GM12892 (cell line): Measurements from ENCODE around the gene RBM24.
"Not testable (repeated sequence)": the region's sequence is repeated elsewhere in the genome, so short reads cannot be mapped to it uniquely, and the experiment has no call there.

Experiments used
- DNase-seq: peaks from one replicate; pipeline ENCODE4 v3.0.0; 2011; ENCODE audit not compliant: insufficient read length
- FAIRE-seq: peaks from 2 replicates; lab custom pipeline; 2011; peaks lifted over from hg19 to GRCh38; lab: Jason Lieb, UNC
- POLR2A ChIP-seq: IDR thresholded peaks from 2 replicates; pipeline ENCODE4 v1.6.1; 2011; ENCODE audit warnings: low read depth, low read length, control low read depth
- POLR2AphosphoS5 ChIP-seq: IDR thresholded peaks from 2 replicates; pipeline ENCODE4 v1.6.1; 2011; ENCODE audit warnings: low read depth, low read length, control low read depth
- TAF1 ChIP-seq: IDR thresholded peaks from 2 replicates; pipeline ENCODE4 v1.6.1; 2011; ENCODE audit warnings: low read depth, mild to moderate bottlenecking, control low read depth, low read length, borderline replicate concordance

Gene RBM24

DNA sequence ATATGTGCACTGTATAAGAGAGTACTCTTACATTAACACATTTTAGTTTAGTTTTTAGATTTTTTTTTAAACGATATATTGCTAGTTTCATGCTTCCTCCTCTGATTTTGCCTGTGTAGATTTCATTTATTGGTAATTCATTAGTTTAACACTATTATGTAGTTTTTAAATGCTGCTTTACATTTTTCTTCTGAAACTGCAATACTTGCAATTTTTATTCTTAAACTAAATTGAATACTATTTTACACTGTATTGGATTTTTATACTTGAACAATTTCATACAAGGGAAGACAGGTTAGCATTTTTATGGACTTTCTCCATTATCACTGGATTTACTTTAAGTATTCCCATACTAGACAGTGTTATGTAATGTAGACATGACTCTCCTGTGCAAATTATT is 12.2 kb downstream of the RBM24 start:
- DNase-seq (no peak), FAIRE-seq (no peak)
- TF ChIP-seq POLR2AphosphoS5 (no peak), POLR2A (no peak), TAF1 (no peak)

DNA sequence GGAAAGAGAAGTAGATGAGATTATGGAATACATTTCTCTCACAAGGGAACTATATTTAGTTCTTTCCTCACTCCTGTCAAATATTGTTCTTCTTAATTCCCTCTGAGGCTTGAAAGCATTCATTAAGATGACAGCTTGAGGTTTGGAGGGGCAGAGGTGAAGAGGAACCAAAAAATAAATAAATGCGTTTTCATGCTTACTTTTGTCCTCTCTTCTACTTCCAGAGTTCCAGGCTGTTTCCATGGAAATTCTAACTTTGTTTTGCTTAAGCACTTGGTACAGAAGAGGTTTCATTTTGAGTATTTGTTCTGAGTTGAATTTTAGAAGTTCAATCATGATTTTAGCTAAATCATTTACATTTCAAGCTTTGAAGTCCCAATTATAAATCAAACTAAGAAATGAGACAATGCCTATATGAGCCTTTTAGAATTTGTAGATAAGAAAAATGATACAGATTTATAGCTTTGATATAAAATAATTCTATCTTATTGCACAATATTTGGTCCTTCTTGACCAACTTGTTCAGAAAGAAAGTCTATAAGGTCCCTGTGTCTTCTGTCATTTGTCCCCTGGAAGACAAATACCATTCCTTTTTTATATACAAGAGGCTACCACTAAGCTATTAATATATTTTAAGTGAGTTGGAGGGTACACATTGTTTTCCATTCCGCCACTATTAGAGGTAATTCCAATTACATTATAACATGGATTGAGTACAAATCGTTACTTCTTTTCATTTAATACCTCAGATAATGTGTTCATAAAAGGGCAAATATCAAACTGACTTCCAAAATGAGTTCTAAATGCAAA is 16.3 kb downstream of the RBM24 start:
- DNase-seq (no peak), FAIRE-seq (no peak)
- no peak for TF ChIP-seq TAF1
- TF ChIP-seq POLR2AphosphoS5: no peak
- TF ChIP-seq POLR2A: no peak

DNA sequence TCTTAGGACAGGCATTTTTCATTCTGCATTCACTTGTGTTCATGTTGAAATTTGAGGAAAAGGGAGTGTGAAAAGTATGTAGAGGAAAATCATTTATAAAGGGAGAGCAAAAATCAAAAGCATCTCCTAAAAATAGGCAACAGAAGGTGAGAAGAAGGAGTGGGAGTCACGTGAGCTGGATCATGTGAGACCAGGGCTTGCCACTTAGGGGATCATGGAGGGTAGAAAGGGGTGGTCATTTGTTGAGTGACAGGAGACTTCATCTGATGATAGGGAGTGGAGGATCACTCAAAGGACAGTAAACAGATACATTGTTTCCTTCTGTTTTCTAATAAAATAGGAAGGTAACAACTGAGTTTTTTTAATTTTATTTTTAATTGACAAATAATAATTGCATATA is 17.1 kb downstream of the RBM24 start:
- TF ChIP-seq POLR2AphosphoS5 (no peak), POLR2A (no peak), TAF1 (no peak)
- DNase-seq (no peak), FAIRE-seq (no peak)

DNA sequence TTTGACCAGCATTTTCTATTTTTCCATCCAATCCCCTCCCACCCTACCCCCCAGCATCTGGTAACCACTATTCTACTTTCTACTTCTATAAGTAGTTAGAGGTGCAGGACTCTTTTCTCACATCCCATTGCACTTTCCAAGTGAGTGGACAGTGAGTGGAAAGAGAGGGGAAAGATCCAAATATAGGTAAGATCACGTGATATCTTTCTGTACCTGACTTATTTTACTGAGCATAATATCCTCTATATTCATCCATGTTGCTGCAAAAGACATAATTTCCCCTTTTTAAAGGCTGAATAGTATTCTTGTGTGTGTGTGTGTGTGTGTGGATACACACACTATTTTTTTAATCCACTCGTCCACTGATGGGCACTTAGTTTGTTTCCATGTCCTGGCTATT is 18.1 kb downstream of the RBM24 start:
- no peak for FAIRE-seq
- TF ChIP-seq POLR2A (no peak), POLR2AphosphoS5 (no peak), TAF1 (no peak)
- DNase-seq: no peak

DNA sequence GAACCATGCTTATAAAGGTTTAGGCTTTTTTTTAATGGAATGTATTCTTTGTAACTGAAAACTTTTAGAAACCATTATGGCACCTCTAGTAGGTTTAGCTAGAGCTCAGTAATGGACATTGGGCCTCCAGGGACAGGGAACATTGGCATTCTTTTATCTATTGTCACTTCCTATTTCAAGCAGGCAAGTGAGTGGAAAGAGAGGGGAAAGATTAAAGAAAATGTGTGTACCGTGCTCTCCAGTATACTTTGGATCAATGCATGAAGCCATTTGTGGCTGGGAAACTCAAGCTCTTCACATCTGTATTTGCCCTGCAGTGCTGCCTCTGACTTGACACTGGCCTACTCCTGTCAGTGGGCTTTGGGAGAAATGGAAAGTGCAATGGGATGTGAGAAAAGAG is 18.6 kb downstream of the RBM24 start:
- DNase-seq (no peak), FAIRE-seq (no peak)
- TF ChIP-seq POLR2AphosphoS5: no peak

DNA sequence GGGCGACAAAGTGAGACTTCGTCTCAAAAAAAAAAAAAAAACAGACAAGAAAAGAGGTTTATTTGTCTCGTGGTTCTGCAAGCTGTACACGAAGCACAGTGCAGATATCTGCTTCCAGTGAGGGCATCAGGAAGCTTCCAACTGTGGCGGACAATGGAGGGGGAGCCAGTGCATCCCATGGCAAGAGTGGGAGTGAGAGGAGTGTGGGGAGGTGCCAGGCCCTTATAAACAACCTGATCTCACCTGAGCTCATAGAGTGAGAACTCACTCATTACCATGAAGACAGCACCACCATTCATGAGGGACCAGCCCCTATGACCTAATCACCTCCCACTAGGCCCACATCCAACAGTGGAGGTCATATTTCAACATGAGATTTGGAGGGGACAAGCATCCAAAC is 19.5 kb downstream of the RBM24 start:
- DNase-seq: no peak
- no peak for TF ChIP-seq TAF1
- TF ChIP-seq POLR2AphosphoS5: no peak
- TF ChIP-seq POLR2A: no peak
- FAIRE-seq: no peak

DNA sequence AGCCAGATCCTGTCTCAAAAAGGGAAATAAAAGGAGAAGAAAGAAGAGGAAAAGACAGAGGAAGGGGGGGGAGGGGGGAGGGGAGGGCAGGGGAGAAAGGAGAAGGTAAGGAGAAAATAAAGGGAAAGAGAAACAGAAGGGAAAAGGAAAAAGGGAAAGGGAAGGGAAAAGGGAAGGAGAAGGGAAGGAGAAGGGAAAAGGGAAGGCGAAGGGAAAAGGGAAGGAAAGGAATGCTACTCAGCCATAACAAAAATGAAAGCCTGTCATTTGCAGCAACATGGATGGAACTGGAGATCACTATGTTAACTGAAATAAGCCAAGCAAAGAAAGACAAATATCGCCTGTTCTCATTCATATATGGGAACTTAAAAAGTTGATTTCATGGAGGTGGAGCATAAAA is 22.3 kb downstream of the RBM24 start:
- no peak for FAIRE-seq
- DNase-seq: no peak
- TF ChIP-seq POLR2AphosphoS5 (no peak), TAF1 (no peak), POLR2A (no peak)

DNA sequence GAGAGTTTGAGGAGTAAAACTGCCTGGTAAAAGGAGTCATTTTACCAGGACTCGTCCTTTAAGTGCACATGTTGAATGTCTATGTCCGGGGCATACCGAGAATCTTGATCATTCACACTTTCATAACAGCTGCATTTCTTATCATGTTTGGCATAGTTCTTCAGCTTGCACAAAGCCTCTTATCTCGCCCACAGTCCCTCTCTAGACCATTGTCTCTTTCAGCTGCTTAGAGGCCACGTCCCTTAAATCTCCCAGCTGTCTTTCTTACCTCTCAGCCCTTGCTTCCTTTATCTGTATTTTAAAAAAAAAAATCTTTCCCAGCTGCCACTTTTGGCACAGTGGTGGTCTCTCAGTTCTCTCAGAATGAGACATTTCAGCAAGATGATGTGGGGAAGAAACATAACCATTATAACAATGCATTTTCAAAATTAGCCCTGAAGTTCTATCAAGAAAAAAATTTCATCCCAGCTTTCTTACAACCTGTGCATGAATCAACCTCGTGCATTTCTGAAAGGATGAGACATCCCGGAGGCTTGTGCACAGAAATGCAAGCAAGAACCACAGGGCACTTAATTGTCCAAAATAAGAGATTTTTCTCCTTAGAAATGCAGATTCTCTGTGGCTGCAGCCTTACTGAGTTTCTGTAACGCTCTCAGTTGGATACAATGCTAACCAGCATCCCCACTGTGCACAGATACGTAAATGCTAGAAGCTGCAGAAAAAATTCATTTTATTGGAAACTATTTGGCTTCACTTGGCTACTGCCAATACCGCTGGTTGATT is 24.2 kb downstream of the RBM24 start:
- FAIRE-seq (no peak), DNase-seq (no peak)
- TF ChIP-seq POLR2AphosphoS5 (no peak), POLR2A (no peak), TAF1 (no peak)

DNA sequence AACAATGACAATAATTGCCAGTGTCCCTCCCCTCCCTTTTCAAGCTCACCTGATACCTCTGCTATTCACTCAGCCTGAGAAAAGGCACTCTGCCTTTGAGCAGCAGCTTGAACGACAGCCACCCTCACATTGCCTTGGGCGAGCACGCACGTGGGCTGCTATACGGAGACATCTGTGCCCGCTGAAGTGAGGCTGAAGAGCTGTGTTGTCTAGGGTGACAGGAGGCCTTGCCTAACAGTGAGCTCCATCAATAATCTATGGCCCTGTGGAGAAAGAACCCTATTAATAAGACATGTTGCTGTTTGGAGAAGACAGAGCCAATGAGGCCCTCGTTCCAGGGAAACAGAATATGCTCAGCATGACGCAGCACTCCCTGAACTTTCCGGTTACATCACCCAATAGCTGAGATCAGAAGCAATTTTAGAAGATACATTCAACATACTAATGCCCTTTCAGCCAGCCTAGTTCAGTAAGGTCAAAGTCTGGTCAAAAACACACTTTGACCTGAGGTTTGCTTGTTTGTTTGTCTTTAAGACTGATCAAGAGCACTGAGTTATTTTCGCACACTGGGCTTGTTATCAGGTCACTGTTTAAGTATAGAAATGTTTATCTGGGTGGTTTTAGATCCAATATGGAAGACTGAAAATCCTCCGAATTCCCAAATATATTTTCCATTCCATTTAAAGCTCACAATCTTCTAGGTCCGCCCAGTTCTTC is 30.6 kb downstream of the RBM24 start:
- no peak for TF ChIP-seq POLR2AphosphoS5
- TF ChIP-seq POLR2A: no peak
- no peak for TF ChIP-seq TAF1
- FAIRE-seq (no peak), DNase-seq (no peak)

DNA sequence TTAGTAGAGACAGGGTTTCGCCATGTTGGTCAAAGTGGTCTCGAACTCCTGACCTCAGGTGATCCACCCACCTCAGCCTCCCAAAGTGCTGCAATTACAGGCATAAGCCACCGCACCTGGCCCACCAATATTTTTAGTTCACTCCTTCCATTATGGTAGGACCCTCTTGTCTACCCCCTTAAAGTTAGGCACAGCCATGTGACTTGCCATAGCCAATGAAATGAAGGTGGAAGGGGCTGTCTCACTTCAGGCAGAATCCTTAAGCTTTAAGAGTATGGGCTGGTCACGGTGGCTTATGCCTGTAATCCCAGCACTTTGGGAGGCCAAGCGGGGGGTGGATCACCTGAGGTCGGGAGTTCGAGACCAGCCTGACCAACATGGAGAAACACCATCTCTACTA is 32.1 kb downstream of the RBM24 start:
- not testable (repeated sequence) for DNase-seq, FAIRE-seq

DNA sequence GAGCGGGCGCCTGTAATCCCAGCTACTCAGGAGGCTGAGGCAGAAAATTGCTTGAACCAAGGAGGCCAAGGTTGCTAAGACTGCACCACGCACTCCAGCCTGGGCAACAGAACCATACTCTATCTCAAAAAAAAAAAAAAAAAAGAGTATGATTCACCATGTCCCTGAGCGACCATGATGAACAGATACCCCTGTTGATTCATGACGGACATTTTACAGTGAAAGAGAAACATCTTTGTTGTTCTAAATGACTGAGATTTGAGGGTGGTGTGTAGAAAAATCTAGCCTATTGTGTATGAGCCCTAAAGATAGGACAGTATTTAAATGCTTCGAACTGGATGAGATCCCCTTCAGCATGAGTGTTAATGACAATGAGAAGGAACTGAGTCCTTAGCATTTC is 32.8 kb downstream of the RBM24 start:
- no peak for TF ChIP-seq TAF1
- no peak for TF ChIP-seq POLR2AphosphoS5
- no peak for TF ChIP-seq POLR2A
- FAIRE-seq: no peak

DNA sequence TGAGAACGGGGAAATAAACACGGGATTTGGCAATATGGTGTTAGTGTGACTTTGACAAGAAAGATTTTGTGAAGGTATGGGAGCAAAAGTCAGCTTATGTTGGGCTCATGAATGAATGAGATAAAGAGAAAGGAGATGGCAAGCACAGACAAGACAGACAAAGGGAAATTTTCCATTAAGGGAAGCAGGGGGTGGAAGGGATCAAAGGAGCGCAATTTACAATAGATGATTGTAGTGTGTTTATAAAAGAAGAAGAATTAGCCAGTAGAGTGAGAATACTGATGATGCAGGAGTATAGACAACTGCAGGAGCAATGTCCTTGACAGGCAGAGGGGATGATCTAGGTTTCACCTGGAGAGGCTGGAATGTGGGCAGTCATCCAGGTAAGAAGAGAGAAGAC is 34.1 kb downstream of the RBM24 start:
- TF ChIP-seq POLR2A (no peak), POLR2AphosphoS5 (no peak), TAF1 (no peak)
- FAIRE-seq (no peak), DNase-seq (no peak)

More for the DNA sequence above, 32.8 kb downstream of the RBM24 start:
- DNase-seq: no peak
